IMR-90 (cell line): Measurements from ENCODE around the gene AMFR. TPM values are rescaled to one million over a fixed set of nuclear protein-coding genes. Genes with fewer than 3 reads are reported as not detected.

ENCODE experiments used
- ATAC-seq: fragments of 200-7000 bp; cut with Tn5 transposase; 2 replicates; pipeline ENCODE4 v1.9.1; 2020; ENCODE audit warnings: low read depth, mild to moderate bottlenecking, moderate library complexity
- BruUV-seq: library from RNA; stranded (reverse); fragments of 400-500 nt; replicated peaks from 2 replicates; lab custom pipeline; 2021; lab: Mats Ljungman, UMichigan
- CTCF ChIA-PET: fragments of 300-600 bp; formaldehyde crosslinking; extraction: SDS; loops from one replicate; lab custom pipeline; 2021; ENCODE audit warnings: antibody characterized with exemption; lab: Yijun Ruan, JAX
- POLR2A ChIA-PET: fragments of 300-600 bp; sonication (Branson Sonifier 250); formaldehyde crosslinking; loops from one replicate; lab custom pipeline; 2022; ENCODE audit warnings: antibody characterized with exemption; ENCODE audit not compliant: unreplicated experiment; lab: Charles Lee
- DNase-seq: peaks from one replicate; pipeline ENCODE4 v3.0.0; 2013
- H2AFZ ChIP-seq: replicated peaks from 2 replicates; pipeline ENCODE3; 2013; ENCODE audit warnings: low read length, mild to moderate bottlenecking; ENCODE audit not compliant: poor library complexity
- H2AK5ac ChIP-seq: 2 replicates; pipeline ENCODE4 v1.6.1; 2013; ENCODE audit warnings: low read depth, low read length, inconsistent platforms
- H2AK9ac ChIP-seq: replicated peaks from 2 replicates; pipeline ENCODE3; 2013; ENCODE audit warnings: mild to moderate bottlenecking, low read depth, low read length, moderate library complexity; ENCODE audit not compliant: poor library complexity
- H2BK120ac ChIP-seq: 2 replicates; pipeline ENCODE4 v1.6.1; 2013; ENCODE audit warnings: low read depth, low read length, inconsistent platforms
- H2BK15ac ChIP-seq: 3 replicates; pipeline ENCODE4 v1.6.1; 2013; ENCODE audit warnings: low read depth, low read length, inconsistent platforms
- H2BK20ac ChIP-seq: 2 replicates; pipeline ENCODE4 v1.6.1; 2013; ENCODE audit warnings: low read depth, mild to moderate bottlenecking, inconsistent platforms, low read length, moderate library complexity
- H2BK5ac ChIP-seq: 2 replicates; pipeline ENCODE4 v1.6.1; 2013; ENCODE audit warnings: mild to moderate bottlenecking, low read depth, low read length, inconsistent platforms; ENCODE audit not compliant: poor library complexity, severe bottlenecking
- H3K14ac ChIP-seq: replicated peaks from 2 replicates; pipeline ENCODE4 v1.6.1; 2013; ENCODE audit warnings: low read depth, low read length, inconsistent platforms
- H3K18ac ChIP-seq: 2 replicates; pipeline ENCODE4 v1.6.1; 2013; ENCODE audit warnings: low read depth, low read length, control low read depth
- H3K23ac ChIP-seq: 2 replicates; pipeline ENCODE4 v1.6.1; 2013; ENCODE audit warnings: low read depth, low read length, inconsistent platforms
- H3K27ac ChIP-seq: 2 replicates; pipeline ENCODE4 v1.5.1; 2013; ENCODE audit warnings: mild to moderate bottlenecking, control low read depth, low read length; ENCODE audit not compliant: insufficient read depth
- H3K27me3 ChIP-seq: 2 replicates; pipeline ENCODE4 v1.6.1; 2013; ENCODE audit warnings: low read length; ENCODE audit not compliant: control insufficient read depth, insufficient read depth
- H3K36me3 ChIP-seq: 2 replicates; pipeline ENCODE4 v1.6.1; 2013; ENCODE audit warnings: low read length, mixed read lengths; ENCODE audit not compliant: control insufficient read depth, insufficient read depth
- H3K4ac ChIP-seq: 2 replicates; pipeline ENCODE4 v1.6.1; 2013; ENCODE audit warnings: low read depth, low read length, inconsistent platforms
- H3K4me1 ChIP-seq: 2 replicates; pipeline ENCODE4 v1.6.1; 2013; ENCODE audit warnings: low read length, mixed read lengths; ENCODE audit not compliant: control insufficient read depth, insufficient read depth
- H3K4me2 ChIP-seq: 2 replicates; pipeline ENCODE4 v1.6.1; 2013; ENCODE audit warnings: low read depth, mild to moderate bottlenecking, control low read depth, low read length, moderate library complexity
- H3K4me3 ChIP-seq: 2 replicates; pipeline ENCODE4 v1.5.1; 2013; ENCODE audit warnings: low read depth, mild to moderate bottlenecking, control low read depth, low read length, moderate library complexity; ENCODE audit not compliant: insufficient read depth
- H3K56ac ChIP-seq: 2 replicates; pipeline ENCODE4 v1.6.1; 2013; ENCODE audit warnings: low read length, inconsistent platforms; ENCODE audit not compliant: insufficient read depth; ENCODE audit errors: extremely low read depth
- H3K79me1 ChIP-seq, 2 experiments: 2 replicates each; pipeline ENCODE4 v1.6.1; 2013; ENCODE audit warnings: low read length in 2 of 2, inconsistent platforms in 1 of 2, low read depth in 1 of 2
- H3K9ac ChIP-seq: 2 replicates; pipeline ENCODE4 v1.6.1; 2013; ENCODE audit warnings: low read depth, low read length, control low read depth
- H3K9me1 ChIP-seq: 2 replicates; pipeline ENCODE4 v1.6.1; 2013; ENCODE audit warnings: low read length, inconsistent platforms; ENCODE audit not compliant: insufficient read depth
- H3K9me3 ChIP-seq: 2 replicates; pipeline ENCODE4 v1.6.1; 2013; ENCODE audit warnings: low read length; ENCODE audit not compliant: control insufficient read depth, insufficient read depth
- H4K20me1 ChIP-seq: 2 replicates; pipeline ENCODE4 v1.6.1; 2013; ENCODE audit warnings: low read length, inconsistent platforms; ENCODE audit not compliant: insufficient read depth
- H4K5ac ChIP-seq: 2 replicates; pipeline ENCODE4 v1.6.1; 2013; ENCODE audit warnings: mild to moderate bottlenecking, low read depth, low read length, control low read depth
- H4K8ac ChIP-seq, 2 experiments: 2 replicates each; pipeline ENCODE4 v1.6.1; 2013; ENCODE audit warnings: low read depth in 2 of 2, low read length in 2 of 2, control low read depth in 1 of 2, inconsistent platforms in 1 of 2
- H4K91ac ChIP-seq: 2 replicates; pipeline ENCODE4 v1.6.1; 2013; ENCODE audit warnings: low read depth, low read length, inconsistent platforms; ENCODE audit not compliant: insufficient read depth
- BHLHE40 ChIP-seq: fragments of 150-350 bp; IDR thresholded peaks from 2 replicates; pipeline ENCODE4 v1.6.1; 2016; ENCODE audit warnings: mild to moderate bottlenecking, low read depth, low read length
- CEBPB ChIP-seq: IDR thresholded peaks from 2 replicates; pipeline ENCODE4 v1.6.1; 2012; ENCODE audit warnings: low read depth, low read length, improper control_type of control experiment
- CHD1 ChIP-seq: IDR thresholded peaks from 2 replicates; pipeline ENCODE4 v1.6.1; 2012; ENCODE audit warnings: low read depth, low read length, improper control_type of control experiment
- FOS ChIP-seq: fragments of 150-350 bp; IDR thresholded peaks from 2 replicates; pipeline ENCODE4 v1.6.1; 2016; ENCODE audit warnings: low read depth, low read length
- MAFK ChIP-seq: IDR thresholded peaks from 2 replicates; pipeline ENCODE4 v1.6.1; 2012; ENCODE audit warnings: low read depth, low read length, improper control_type of control experiment
- MAZ ChIP-seq: IDR thresholded peaks from 2 replicates; pipeline ENCODE4 v1.6.1; 2012; ENCODE audit warnings: low read depth, mild to moderate bottlenecking, low read length, improper control_type of control experiment, moderate library complexity, borderline replicate concordance
- MXI1 ChIP-seq: IDR thresholded peaks from 2 replicates; pipeline ENCODE4 v1.6.1; 2012; ENCODE audit warnings: low read depth, mild to moderate bottlenecking, low read length, moderate library complexity, borderline replicate concordance
- POLR2A ChIP-seq: IDR thresholded peaks from 2 replicates; pipeline ENCODE4 v1.6.1; 2012; ENCODE audit warnings: mild to moderate bottlenecking, low read depth, low read length
- RAD21 ChIP-seq: IDR thresholded peaks from 2 replicates; pipeline ENCODE4 v1.6.1; 2012; ENCODE audit warnings: low read length, improper control_type of control experiment
- RCOR1 ChIP-seq: IDR thresholded peaks from 2 replicates; pipeline ENCODE4 v1.6.1; 2012; ENCODE audit warnings: mild to moderate bottlenecking, low read length, improper control_type of control experiment; ENCODE audit not compliant: insufficient replicate concordance
- RFX5 ChIP-seq: IDR thresholded peaks from 2 replicates; pipeline ENCODE4 v1.8.0; 2012; ENCODE audit warnings: low read depth, mild to moderate bottlenecking, low read length, moderate library complexity
- WGBS, 2 experiments: methylation state at CpG; one replicate each; pipeline versions ENCODE4 v1.1.5 to v1.1.7; 2013; ENCODE audit warnings: missing lambda C conversion rate in 2 of 2; ENCODE audit not compliant: insufficient read length in 1 of 2; ENCODE audit errors: extremely low coverage in 2 of 2; 5-methylcytosine and 5-hydroxymethylcytosine counted together
- dilution Hi-C: fragments of 300-500 bp; cut with HindIII; formaldehyde crosslinking; loops from one replicate; pipeline ENCODE4 v1.14.3; 2018; ENCODE audit warnings: low sequenced_read_pairs; ENCODE audit not compliant: unreplicated experiment
- in situ Hi-C: fragments of 300-500 bp; cut with MboI; formaldehyde crosslinking; loops from 3 replicates; pipeline ENCODE4 v1.14.3; 2019; ENCODE audit warnings: low sequenced_read_pairs, inconsistent platforms, mixed read lengths
- intact Hi-C: fragments of 100-400 bp; cut with micrococcal nuclease; formaldehyde crosslinking; loops from 2 replicates; pipeline ENCODE4 v1.10.0; 2022
- polyA plus RNA-seq, 3 experiments: library from polyadenylated mRNA; depleted of rRNA; stranded (reverse); fragments of >200 nt; gene quantifications; 2 replicates each; pipeline ENCODE4 v1.2.3, GENCODE V29; 2012; ENCODE audit warnings: low replicate concordance in 1 of 3
- total RNA-seq: library from RNA; depleted of rRNA; stranded (reverse); fragments of >200 nt; gene quantifications from 2 replicates; pipeline ENCODE4 v1.2.3, GENCODE V29; 2012
- TF ChIP-seq, protein P1 (sequence below): fragments of 150-350 bp; IDR thresholded peaks from 2 replicates; pipeline ENCODE4 v1.6.1; 2017; ENCODE audit warnings: mild to moderate bottlenecking, antibody characterized with exemption, low read length, low read depth
- TF ChIP-seq, protein P2 (sequence below): fragments of 150-350 bp; IDR thresholded peaks from 2 replicates; pipeline ENCODE4 v1.6.1; 2016; ENCODE audit warnings: low read depth, mild to moderate bottlenecking, low read length, moderate library complexity, borderline replicate concordance

Gene AMFR
- total and polyA plus RNA-seq, 2 of the 4 experiments (the other 2 are of a cell fraction), result 60.7 to 216 TPM

DNA sequence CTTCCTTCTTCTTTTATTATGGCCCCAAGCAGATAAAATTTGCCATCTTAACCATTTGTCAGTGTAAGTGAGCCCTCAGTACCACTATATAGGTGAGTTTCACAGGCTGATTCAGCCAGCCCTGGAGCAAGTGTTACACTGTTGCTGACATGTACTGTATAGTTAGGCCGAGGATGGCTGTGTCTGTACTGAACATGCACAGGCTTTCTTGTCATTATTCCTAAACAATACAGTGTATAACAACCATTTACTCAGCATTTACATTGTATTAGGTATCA is 53.7 kb downstream of the AMFR start:
- peak overlapping the region; percentile 69 for H2BK5ac ChIP-seq
- no CpG with 5 or more reads among the region's 1 CpG for WGBS, 2 experiments
- H3K14ac ChIP-seq, result peak overlapping the region; percentile 17; the same call in 1 of the 2 replicates
- TF ChIP-seq CEBPB (no peak), RAD21 (no peak), MXI1 (no peak), MAZ (no peak), POLR2A (no peak), MAFK (no peak), BHLHE40 (no peak), FOS (no peak), CHD1 (no peak), RCOR1 (no peak), RFX5 (no peak)
- TF ChIP-seq, protein P1, sequence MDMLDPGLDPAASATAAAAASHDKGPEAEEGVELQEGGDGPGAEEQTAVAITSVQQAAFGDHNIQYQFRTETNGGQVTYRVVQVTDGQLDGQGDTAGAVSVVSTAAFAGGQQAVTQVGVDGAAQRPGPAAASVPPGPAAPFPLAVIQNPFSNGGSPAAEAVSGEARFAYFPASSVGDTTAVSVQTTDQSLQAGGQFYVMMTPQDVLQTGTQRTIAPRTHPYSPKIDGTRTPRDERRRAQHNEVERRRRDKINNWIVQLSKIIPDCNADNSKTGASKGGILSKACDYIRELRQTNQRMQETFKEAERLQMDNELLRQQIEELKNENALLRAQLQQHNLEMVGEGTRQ, result no peak
- TF ChIP-seq, protein P2, sequence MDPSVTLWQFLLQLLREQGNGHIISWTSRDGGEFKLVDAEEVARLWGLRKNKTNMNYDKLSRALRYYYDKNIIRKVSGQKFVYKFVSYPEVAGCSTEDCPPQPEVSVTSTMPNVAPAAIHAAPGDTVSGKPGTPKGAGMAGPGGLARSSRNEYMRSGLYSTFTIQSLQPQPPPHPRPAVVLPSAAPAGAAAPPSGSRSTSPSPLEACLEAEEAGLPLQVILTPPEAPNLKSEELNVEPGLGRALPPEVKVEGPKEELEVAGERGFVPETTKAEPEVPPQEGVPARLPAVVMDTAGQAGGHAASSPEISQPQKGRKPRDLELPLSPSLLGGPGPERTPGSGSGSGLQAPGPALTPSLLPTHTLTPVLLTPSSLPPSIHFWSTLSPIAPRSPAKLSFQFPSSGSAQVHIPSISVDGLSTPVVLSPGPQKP, result no peak
- no peak overlapping the region for H3K4me3 ChIP-seq
- H3K9me1 ChIP-seq, result peaks cover 11% of the 10 kb centered on the region
- H3K4me2 ChIP-seq, result no peak overlapping the region
- peaks cover 9% of the 10 kb centered on the region for H4K20me1 ChIP-seq
- H3K79me1 ChIP-seq, result peaks cover 38 to 72% of the 10 kb centered on the region in 2 experiments
- H3K18ac ChIP-seq, result no peak overlapping the region
- in situ Hi-C loops (loop anchor here (25.0 kb wide), 1 partner anchor 884 kb away; the partner anchor contains the start of gene MMP2), dilution Hi-C loops (no loop called here), intact Hi-C loops (no loop called here)
- no TSS peak for BruUV-seq
- H3K4ac ChIP-seq, result no peak overlapping the region
- no peak overlapping the region for H2BK120ac ChIP-seq
- H3K9me3 ChIP-seq, result no peaks in the 10 kb centered on the region
- H2AFZ ChIP-seq, result no peak overlapping the region
- peak; percentile 8; the same call in 1 of the 2 replicates for ATAC-seq
- peak overlapping the region; percentile 76; the same call in 1 of the 2 replicates for H3K27ac ChIP-seq
- H3K36me3 ChIP-seq, result peaks cover 23% of the 10 kb centered on the region
- DNase-seq, result no peak
- H2BK20ac ChIP-seq, result no peak overlapping the region
- H3K9ac ChIP-seq, result no peak overlapping the region
- H4K8ac ChIP-seq, result no peak overlapping the region; a peak in 1 of 4 replicates
- no peak overlapping the region for H2AK9ac ChIP-seq
- H3K56ac ChIP-seq, result no peak overlapping the region
- H2AK5ac ChIP-seq, result no peak overlapping the region
- peaks cover 13% of the 10 kb centered on the region for H3K4me1 ChIP-seq
- H4K5ac ChIP-seq, result no peak overlapping the region
- no peak overlapping the region for H4K91ac ChIP-seq
- no peak overlapping the region for H3K23ac ChIP-seq
- H2BK15ac ChIP-seq, result no peak overlapping the region
- H3K27me3 ChIP-seq, result no peaks in the 10 kb centered on the region
- POLR2A ChIA-PET, result no interaction called here
- CTCF ChIA-PET, result interaction anchor here (0.6 to 0.8 kb wide), 2 partner anchors 10 to 15 kb away, joined by 3 to 4 read pairs; no protein-coding TSS in a partner anchor
